Ramos (cell line): ENCODE data around the gene KRTAP4-7.
"Not testable (repeated sequence)": the region's sequence is repeated elsewhere in the genome, so short reads cannot be mapped to it uniquely, and the experiment has no call there.

Source experiments
- in situ Hi-C: fragments of 300-500 bp; cut with MboI; formaldehyde crosslinking; loops from one replicate; pipeline ENCODE4 v1.14.3; 2022; ENCODE audit warnings: low sequenced_read_pairs; ENCODE audit not compliant: unreplicated experiment

Gene KRTAP4-7

DNA sequence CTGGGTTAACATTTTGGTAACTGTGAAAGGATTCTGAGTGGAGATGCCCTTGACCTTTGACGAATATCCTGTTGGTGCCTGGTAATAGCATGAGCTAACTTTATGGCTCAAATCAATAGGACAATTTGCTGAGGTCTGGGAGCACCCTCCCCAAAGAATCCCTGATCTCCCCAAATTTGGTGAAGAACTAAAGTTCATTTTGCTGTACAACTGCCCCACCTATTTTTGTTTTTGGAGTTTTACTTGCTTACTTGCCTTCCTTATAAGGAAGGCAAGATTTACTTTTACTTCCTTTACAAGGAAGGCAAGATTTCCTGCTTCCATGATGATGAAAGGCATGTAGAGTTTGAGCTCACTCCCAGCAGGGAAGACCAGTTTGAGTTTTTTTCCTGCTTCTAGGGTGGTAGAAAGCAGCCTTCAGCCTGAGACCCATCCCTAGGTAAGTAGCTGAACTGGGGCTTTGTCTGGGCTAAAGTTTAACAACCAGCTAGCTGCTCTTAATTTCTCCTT lies 24.0 kb downstream of the KRTAP4-7 start:
- in situ Hi-C loops, result no loop called here

- in situ Hi-C loops, result not testable (repeated sequence)
Observed at GRCh38 chr17:41108728-41109386, 24.9 kb downstream of the KRTAP4-7 start.

- in situ Hi-C loops, result no loop called here
Observed at GRCh38 chr17:41111151-41111885, 27.4 kb downstream of the KRTAP4-7 start.

- in situ Hi-C loops, result no loop called here
Observed at GRCh38 chr17:41116297-41116696, 32.3 kb downstream of the KRTAP4-7 start.

- in situ Hi-C loops, result not testable (repeated sequence)
Observed at GRCh38 chr17:41117846-41118386, 34.0 kb downstream of the KRTAP4-7 start, which contains the start of gene KRTAP4-11. Gene KRTAP4-11 (minus strand): TSS chr17:41118373. CDS start chr17:41118315, 58 bp downstream.

DNA sequence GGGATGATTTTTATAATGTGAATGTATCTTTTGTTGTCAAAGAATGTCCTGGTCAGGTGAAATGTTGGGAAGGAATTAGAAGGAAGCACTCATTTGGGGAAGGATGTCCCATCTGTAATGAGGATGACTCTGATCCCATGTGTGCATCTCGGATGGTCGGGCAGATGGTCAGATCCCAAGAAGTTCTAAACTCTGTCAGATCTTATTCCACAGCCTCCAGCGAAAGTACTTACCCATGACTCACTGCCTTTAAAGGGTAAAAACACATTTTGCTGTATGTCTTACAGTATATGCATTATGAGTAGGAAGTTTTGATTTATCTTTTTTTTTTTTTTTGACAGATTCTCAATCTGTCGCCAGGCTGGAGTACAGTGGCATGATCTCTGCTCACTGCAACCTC lies 34.8 kb downstream of the KRTAP4-7 start:
- in situ Hi-C loops, result no loop called here

- in situ Hi-C loops, result not testable (repeated sequence)
Observed at GRCh38 chr17:41119696-41120690, 36.0 kb downstream of the KRTAP4-7 start.

DNA sequence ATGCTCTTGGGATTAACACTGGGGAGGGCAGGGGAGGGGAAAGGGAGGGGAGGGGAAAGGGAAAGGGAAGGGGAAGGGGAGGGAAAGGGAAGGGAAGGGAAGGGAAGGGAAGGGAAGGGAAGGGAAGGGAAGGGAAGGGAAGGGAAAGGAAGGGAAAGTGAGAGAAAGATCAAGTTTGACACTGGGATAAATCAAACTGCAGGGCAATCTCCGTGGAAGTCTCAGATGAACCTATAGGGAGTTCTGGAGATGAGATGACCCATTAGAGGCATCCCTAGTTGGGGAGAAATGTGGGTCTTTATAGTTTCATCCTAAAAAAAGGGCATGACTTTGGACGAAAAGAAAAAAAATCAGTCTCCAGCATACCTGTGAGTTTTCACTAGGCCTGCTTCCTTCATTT lies 37.8 kb downstream of the KRTAP4-7 start:
- in situ Hi-C loops, result no loop called here

DNA sequence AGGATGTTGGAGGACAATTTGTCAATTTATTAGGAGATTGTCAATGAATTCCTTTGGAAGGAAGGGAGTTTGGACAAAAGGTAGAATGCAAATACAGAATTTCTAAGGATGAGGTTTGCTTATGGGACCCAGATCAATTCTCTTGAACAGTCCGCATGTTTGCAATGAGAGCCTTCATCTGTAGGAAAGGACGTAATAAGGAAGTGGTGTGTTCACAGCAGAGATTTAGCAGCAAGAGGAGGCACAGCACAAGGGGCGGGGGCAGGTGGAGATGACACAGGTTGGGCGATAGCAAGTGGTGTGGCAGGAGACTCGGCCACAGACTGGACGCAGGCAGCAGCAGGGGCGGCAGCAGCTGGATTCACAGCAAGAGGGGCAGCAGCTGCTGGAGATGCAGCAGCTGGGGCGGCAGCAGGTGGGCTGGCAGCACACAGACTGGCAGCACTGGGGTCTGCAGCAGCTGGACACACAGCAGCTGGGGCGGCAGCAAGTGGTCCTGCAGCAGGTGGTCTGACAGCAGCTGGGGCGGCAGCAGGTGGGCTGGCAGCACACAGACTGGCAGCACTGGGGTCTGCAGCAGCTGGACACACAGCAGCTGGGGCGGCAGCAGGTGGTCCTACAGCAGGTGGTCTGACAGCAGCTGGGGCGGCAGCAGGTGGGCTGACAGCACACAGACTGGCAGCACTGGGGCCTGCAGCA lies 39.5 kb downstream of the KRTAP4-7 start:
- in situ Hi-C loops, result not testable (repeated sequence)

DNA sequence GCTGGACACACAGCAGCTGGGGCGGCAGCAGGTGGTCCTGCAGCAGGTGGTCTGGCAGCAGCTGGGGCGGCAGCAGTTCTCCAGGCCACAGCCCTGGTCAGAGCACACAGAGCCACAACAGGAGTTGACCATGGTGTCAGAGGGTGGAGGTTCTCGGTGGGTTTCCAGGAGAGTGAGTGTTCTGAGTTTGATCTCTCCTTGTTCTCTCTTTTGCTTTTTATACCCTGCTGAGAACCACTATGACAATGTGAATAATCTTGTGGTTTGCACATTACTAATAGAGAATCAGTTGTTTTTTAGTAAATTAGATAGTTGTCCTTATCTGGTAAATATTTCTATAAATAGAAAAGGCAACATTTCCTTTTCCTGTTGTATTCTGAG lies 40.0 kb downstream of the KRTAP4-7 start, which contains the start of gene KRTAP4-12:
Gene KRTAP4-12 (minus strand): TSS at position 192 of the 381 bp plus-strand sequence. CDS start 60 bp downstream, at position 132.
- in situ Hi-C loops, result not testable (repeated sequence)

DNA sequence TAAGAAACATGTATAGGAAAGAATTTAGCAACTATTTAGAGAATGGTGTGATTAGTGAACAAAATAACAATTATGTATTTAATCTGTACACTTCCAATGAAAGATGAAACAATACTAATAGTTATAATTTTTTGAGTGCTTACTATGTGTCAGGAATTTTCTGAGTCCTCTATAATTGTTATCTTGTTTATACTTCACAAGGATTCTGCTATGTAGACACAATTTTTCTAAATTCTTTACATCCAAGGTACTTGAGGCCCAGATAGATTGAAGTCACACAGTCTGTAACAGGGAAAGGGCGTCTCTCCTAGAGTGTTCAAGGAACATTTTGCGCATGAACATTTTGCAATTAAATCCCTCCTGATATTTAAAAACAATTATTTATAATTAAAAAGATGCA lies 41.1 kb downstream of the KRTAP4-7 start:
- in situ Hi-C loops, result no loop called here

DNA sequence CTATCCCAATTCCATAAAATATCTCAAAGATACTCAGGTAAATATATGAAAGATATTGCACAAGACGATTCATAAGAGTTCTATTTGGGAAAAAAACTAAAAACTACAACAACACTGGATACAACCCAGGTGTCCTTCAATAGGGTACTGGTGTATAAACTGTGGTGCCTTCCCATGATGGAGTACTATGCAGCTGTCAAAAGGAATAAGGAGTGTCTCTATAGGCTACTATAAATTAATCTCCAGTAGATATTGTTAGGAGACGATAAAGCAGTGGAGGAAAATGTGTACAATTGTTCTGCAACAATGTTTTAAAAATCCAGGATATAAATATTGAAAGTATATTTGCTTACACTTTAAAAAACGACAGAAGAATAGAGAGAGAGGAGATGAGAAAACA lies 42.5 kb downstream of the KRTAP4-7 start:
- in situ Hi-C loops, result no loop called here

GRCh38 chr17:41127371-41127770 lies 43.4 kb downstream of the KRTAP4-7 start:
- in situ Hi-C loops, result no loop called here

DNA sequence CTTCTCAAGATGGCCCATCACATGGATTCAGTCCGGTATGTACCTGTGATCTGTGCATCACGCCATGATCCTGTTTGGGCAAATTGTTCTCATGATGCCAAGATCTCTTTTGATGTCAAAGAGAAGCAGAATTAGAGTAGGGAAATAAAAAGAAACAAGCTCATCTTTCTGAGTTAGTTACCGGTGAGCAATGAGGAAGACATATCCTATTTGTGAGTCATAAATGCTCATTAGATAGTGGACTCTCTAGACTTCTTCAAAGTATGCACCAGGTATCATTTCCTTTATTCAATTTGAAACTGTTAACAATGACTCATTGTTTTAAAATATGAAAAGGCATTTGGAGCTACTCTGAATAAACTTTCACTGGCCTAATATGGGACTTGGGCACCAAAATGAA lies 48.0 kb downstream of the KRTAP4-7 start:
- in situ Hi-C loops, result no loop called here

- in situ Hi-C loops, result no loop called here
Observed at GRCh38 chr17:41133880-41134735, 50.2 kb downstream of the KRTAP4-7 start.
